ENCODE measurements around the gene RYK. TPM values are rescaled to one million over a fixed set of nuclear protein-coding genes. Genes with fewer than 3 reads are reported as not detected.

The RYK gene
- total RNA-seq, 1 experiment from 2014 or later, result 55.2 TPM

DNA sequence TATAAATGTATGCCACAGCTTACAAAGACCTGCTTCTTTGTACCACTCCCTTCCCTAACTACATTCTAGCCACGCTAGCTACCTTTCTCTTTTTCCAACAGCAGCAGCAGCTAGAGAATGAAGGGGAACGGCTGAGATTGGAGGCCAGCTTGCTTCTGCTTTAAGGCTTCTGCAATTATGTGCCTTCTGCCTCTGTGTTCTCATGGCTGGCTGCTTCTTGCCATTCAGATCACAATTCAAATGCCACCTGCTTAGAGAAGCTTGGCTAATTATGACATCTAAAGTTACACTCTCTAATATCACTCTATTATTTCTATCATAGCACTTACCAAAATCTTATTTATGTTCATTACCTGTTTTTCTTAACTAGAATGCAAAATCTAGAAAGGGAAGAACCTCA, 95.2 kb downstream of the RYK start:
- intact Hi-C loops (cut with micrococcal nuclease), result no loop called here

More for the DNA sequence above, 95.2 kb downstream of the RYK start:
- no peaks in the 10 kb centered on the region; the same call in 1 of the 2 replicates for H4K20me1 ChIP-seq (ENCODE audit: insufficient read depth)
- no peaks in the 10 kb centered on the region for H3K9me2 ChIP-seq (ENCODE audit: insufficient read depth)
- H3K4me1 ChIP-seq (ENCODE audit: control insufficient read depth in 1 of 2, insufficient read depth in 2 of 2, low read length in 2 of 2), result no peaks in the 10 kb centered on the region
- DNase-seq (ENCODE audit: low read depth, low spot score) (no peak), ATAC-seq (no peak)
- no peak overlapping the region for H3K27ac ChIP-seq (ENCODE audit: low read depth, low read length)
- H3K9ac ChIP-seq (ENCODE audit: low read length), result no peak overlapping the region
- no peak for TF ChIP-seq TCF7L2 (IDR thresholded peaks at IDR 0.05; ENCODE audit: borderline replicate concordance, extremely low read depth, insufficient read depth, insufficient read length)
- TF ChIP-seq YY1 (IDR thresholded peaks at IDR 0.05; ENCODE audit: extremely low read depth, insufficient replicate concordance, low read depth, low read length), result no peak
- no peak for TF ChIP-seq CBX3 (IDR thresholded peaks at IDR 0.05; ENCODE audit: low read depth)
- no peak for TF ChIP-seq JUND (IDR thresholded peaks at IDR 0.05)
- no peak for TF ChIP-seq SIN3A (IDR thresholded peaks at IDR 0.05; ENCODE audit: low read depth)
- no peak for TF ChIP-seq ELF1 (IDR thresholded peaks at IDR 0.05; ENCODE audit: borderline replicate concordance, low read depth)
- no peak for TF ChIP-seq ATF3 (IDR thresholded peaks at IDR 0.05)
- TF ChIP-seq, protein P1, sequence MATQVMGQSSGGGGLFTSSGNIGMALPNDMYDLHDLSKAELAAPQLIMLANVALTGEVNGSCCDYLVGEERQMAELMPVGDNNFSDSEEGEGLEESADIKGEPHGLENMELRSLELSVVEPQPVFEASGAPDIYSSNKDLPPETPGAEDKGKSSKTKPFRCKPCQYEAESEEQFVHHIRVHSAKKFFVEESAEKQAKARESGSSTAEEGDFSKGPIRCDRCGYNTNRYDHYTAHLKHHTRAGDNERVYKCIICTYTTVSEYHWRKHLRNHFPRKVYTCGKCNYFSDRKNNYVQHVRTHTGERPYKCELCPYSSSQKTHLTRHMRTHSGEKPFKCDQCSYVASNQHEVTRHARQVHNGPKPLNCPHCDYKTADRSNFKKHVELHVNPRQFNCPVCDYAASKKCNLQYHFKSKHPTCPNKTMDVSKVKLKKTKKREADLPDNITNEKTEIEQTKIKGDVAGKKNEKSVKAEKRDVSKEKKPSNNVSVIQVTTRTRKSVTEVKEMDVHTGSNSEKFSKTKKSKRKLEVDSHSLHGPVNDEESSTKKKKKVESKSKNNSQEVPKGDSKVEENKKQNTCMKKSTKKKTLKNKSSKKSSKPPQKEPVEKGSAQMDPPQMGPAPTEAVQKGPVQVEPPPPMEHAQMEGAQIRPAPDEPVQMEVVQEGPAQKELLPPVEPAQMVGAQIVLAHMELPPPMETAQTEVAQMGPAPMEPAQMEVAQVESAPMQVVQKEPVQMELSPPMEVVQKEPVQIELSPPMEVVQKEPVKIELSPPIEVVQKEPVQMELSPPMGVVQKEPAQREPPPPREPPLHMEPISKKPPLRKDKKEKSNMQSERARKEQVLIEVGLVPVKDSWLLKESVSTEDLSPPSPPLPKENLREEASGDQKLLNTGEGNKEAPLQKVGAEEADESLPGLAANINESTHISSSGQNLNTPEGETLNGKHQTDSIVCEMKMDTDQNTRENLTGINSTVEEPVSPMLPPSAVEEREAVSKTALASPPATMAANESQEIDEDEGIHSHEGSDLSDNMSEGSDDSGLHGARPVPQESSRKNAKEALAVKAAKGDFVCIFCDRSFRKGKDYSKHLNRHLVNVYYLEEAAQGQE (IDR thresholded peaks at IDR 0.05; ENCODE audit: low read depth), result no peak
- TF ChIP-seq ZBTB33 (IDR thresholded peaks at IDR 0.05; ENCODE audit: extremely low read depth, insufficient replicate concordance, low read length), result no peak
- no peak for TF ChIP-seq ZNF274 (IDR thresholded peaks at IDR 0.05; ENCODE audit: low read depth, low read length)
- TF ChIP-seq FOSL1 (IDR thresholded peaks at IDR 0.05; ENCODE audit: low read depth), result no peak
- no peak for TF ChIP-seq CEBPB (IDR thresholded peaks at IDR 0.05; ENCODE audit: low read depth)
- H3K79me2 ChIP-seq (ENCODE audit: insufficient read depth, low read length), result no peaks in the 10 kb centered on the region
- POLR2A ChIA-PET, result no interaction called here
- H3K4me2 ChIP-seq (ENCODE audit: low read length), result no peak overlapping the region
- no peaks in the 10 kb centered on the region for H3K9me3 ChIP-seq (ENCODE audit: control insufficient read depth in 1 of 2, insufficient read depth in 1 of 2, low read depth in 1 of 2, low read length in 2 of 2)
- H2AFZ ChIP-seq (ENCODE audit: low read depth, low read length, poor library complexity, severe bottlenecking), result no peak overlapping the region
- H3K27me3 ChIP-seq (ENCODE audit: insufficient read depth, low read length), result no peaks in the 10 kb centered on the region
- peaks cover 13 to 19% of the 10 kb centered on the region in 2 experiments; a peak in 3 of 4 replicates for H3K36me3 ChIP-seq (ENCODE audit: control insufficient read depth in 1 of 2, insufficient read depth in 2 of 2, low read length in 2 of 2)
- no peak overlapping the region for H3K4me3 ChIP-seq (replicated peaks in 1 of 2; ENCODE audit: low read depth in 1 of 2, low read length in 2 of 2)
- no TSS peak for BruUV-seq (replicated peaks)
- CTCF ChIA-PET, result no interaction called here
- RAD21 ChIA-PET (ENCODE audit: low non-redundant PET in 1 of 2, low total read pairs in 2 of 2, uncharacterized antibody in 2 of 2, unreplicated experiment in 2 of 2), result no interaction called here

All from HCT116 (cell line).